ENCODE data around the gene CXCL9. TPM values are rescaled to one million over a fixed set of nuclear protein-coding genes. Genes with fewer than 3 reads are reported as not detected.

CXCL9 gene
- polyA plus RNA-seq, 3 donors: 0.46 to 0.95 (median 0.55) TPM

DNA sequence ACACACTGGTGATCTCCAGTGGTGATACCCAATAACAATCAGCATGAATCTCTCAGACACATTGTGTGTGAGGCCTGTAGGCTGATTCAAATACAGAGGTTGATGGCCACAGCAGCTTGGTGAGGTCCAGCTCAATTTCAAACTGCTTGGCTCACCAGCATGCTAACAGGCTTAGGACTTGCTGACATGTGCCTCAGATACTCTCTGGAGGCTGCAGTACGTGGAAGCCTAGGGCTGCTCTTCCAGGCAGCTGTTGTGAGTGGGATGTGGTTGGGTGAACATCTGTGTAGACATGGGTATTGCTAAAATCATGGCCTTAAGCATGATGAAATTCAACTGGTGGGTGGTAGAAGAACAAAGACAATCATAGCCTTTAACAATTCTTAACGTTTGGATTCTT is 4.3 kb downstream of the CXCL9 start:
- Mint-ChIP-seq H3K27me3 (ENCODE audit: low read depth in 3 of 3) (peaks cover 0 to 2% (median 0%) of the 10 kb centered on the region in 3 donors), H3K27ac (no peak overlapping the region), H3K4me1 (peaks cover 17% of the 10 kb centered on the region), H3K4me3 (no peak overlapping the region), H3K9me3 (peaks cover 0 to 1% (median 0%) of the 10 kb centered on the region in 7 donors), H3K36me3 (no peaks in the 10 kb centered on the region)
- Histone ChIP-seq H3K27me3 (ENCODE audit: control insufficient read depth in 2 of 2, insufficient read depth in 2 of 2, low read length in 2 of 2) (no peaks in the 10 kb centered on the region), H3K36me3 (replicated peaks in 1 of 2; ENCODE audit: control insufficient read depth in 1 of 2, insufficient read depth in 2 of 2, low read length in 2 of 2) (no peaks in the 10 kb centered on the region), H3K27ac (ENCODE audit: low read depth in 1 of 2, low read length in 2 of 2) (no peak overlapping the region), H2AFZ (ENCODE audit: insufficient read depth, low read depth, low read length, poor library complexity, severe bottlenecking) (no peak overlapping the region), H4K20me1 (ENCODE audit: insufficient read depth, low read length) (no peaks in the 10 kb centered on the region), H3K4me3 (replicated peaks in 1 of 3; ENCODE audit: low read depth in 2 of 3, low read length in 3 of 3) (no peak overlapping the region), H3K9me3 (replicated peaks in 1 of 2; ENCODE audit: control insufficient read depth in 1 of 2, insufficient read depth in 1 of 2, low read length in 2 of 2) (no peaks in the 10 kb centered on the region), H3K4me2 (replicated peaks; ENCODE audit: extremely low read depth, low read length, poor library complexity, severe bottlenecking) (no peak overlapping the region), H3K9ac (ENCODE audit: insufficient read depth, low read length, poor library complexity, severe bottlenecking) (no peak overlapping the region), H3K79me2 (ENCODE audit: insufficient read depth, low read length) (no peaks in the 10 kb centered on the region), H3K4me1 (ENCODE audit: control insufficient read depth in 1 of 2, insufficient read depth in 2 of 2, low read length in 2 of 2) (peaks cover 14 to 15% of the 10 kb centered on the region in 2 donors)
- TF ChIP-seq, protein P1, sequence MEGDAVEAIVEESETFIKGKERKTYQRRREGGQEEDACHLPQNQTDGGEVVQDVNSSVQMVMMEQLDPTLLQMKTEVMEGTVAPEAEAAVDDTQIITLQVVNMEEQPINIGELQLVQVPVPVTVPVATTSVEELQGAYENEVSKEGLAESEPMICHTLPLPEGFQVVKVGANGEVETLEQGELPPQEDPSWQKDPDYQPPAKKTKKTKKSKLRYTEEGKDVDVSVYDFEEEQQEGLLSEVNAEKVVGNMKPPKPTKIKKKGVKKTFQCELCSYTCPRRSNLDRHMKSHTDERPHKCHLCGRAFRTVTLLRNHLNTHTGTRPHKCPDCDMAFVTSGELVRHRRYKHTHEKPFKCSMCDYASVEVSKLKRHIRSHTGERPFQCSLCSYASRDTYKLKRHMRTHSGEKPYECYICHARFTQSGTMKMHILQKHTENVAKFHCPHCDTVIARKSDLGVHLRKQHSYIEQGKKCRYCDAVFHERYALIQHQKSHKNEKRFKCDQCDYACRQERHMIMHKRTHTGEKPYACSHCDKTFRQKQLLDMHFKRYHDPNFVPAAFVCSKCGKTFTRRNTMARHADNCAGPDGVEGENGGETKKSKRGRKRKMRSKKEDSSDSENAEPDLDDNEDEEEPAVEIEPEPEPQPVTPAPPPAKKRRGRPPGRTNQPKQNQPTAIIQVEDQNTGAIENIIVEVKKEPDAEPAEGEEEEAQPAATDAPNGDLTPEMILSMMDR (IDR thresholded peaks at IDR 0.05): no peak
- no peak for DNase-seq
- intact Hi-C loops (cut with micrococcal nuclease): no loop called here
- 17% methylated on average over 1 of the region's 2 CpGs for WGBS (ENCODE audit: insufficient coverage)

DNA sequence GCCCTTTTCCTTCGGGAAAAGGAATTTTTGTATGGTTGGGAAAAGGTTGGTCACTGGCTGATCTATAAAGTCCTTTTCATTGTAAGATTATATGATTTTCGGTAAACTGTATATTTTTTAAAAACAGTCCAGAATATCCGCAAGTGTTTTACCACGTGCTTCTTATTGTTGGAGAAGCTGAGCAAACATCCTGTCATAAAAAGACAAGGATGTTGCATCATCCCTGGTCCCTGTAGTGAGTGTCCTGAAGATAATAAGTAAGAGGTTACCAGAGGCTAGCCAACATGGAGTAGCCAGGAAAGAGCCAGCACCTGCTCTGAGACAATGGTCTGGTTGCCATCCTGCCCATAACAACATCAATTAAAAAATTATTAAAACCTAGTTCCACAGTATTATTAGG is 5.1 kb downstream of the CXCL9 start:
- Mint-ChIP-seq H3K27me3 (ENCODE audit: low read depth in 3 of 3) (peaks cover 0 to 2% (median 2%) of the 10 kb centered on the region in 3 donors), H3K36me3 (no peaks in the 10 kb centered on the region), H3K4me3 (peak overlapping the region in 1 of 2 donors; percentile 55), H3K27ac (peak overlapping the region in 5 of 7 donors; percentile 26 to 61 (median 44)), H3K9me3 (peaks cover 0 to 1% (median 0%) of the 10 kb centered on the region in 7 donors), H3K4me1 (peaks cover 17% of the 10 kb centered on the region)
- Histone ChIP-seq H3K79me2 (ENCODE audit: insufficient read depth, low read length) (no peaks in the 10 kb centered on the region), H3K27me3 (ENCODE audit: control insufficient read depth in 2 of 2, insufficient read depth in 2 of 2, low read length in 2 of 2) (no peaks in the 10 kb centered on the region), H2AFZ (ENCODE audit: insufficient read depth, low read depth, low read length, poor library complexity, severe bottlenecking) (no peak overlapping the region), H3K36me3 (replicated peaks in 1 of 2; ENCODE audit: control insufficient read depth in 1 of 2, insufficient read depth in 2 of 2, low read length in 2 of 2) (no peaks in the 10 kb centered on the region), H3K4me3 (replicated peaks in 1 of 3; ENCODE audit: low read depth in 2 of 3, low read length in 3 of 3) (peak overlapping the region in 1 of 3 experiments; percentile 31), H3K4me2 (replicated peaks; ENCODE audit: extremely low read depth, low read length, poor library complexity, severe bottlenecking) (peak overlapping the region; percentile 41), H3K9me3 (replicated peaks in 1 of 2; ENCODE audit: control insufficient read depth in 1 of 2, insufficient read depth in 1 of 2, low read length in 2 of 2) (no peaks in the 10 kb centered on the region), H3K27ac (ENCODE audit: low read depth in 1 of 2, low read length in 2 of 2) (no peak overlapping the region), H3K9ac (ENCODE audit: insufficient read depth, low read length, poor library complexity, severe bottlenecking) (no peak overlapping the region), H4K20me1 (ENCODE audit: insufficient read depth, low read length) (no peaks in the 10 kb centered on the region), H3K4me1 (ENCODE audit: control insufficient read depth in 1 of 2, insufficient read depth in 2 of 2, low read length in 2 of 2) (peaks cover 14 to 15% of the 10 kb centered on the region in 2 donors)
- WGBS (ENCODE audit: insufficient coverage): no CpG with 5 or more reads among the region's 4 CpGs
- intact Hi-C loops (cut with micrococcal nuclease): no loop called here
- DNase-seq: peak; percentile 51 to 75 (median 75)
- TF ChIP-seq, protein P1 (IDR thresholded peaks at IDR 0.05): no peak
